K562 (cell line): Measurements from ENCODE around the gene KLK13. TPM values are rescaled to one million over a fixed set of nuclear protein-coding genes. Genes with fewer than 3 reads are reported as not detected.

Experiments used
- CEBPZ ChIP-seq: fragments of 150-350 bp; IDR thresholded peaks from 2 replicates; pipeline ENCODE4 v1.6.1; 2014; ENCODE audit warnings: low read depth, mild to moderate bottlenecking, low read length, borderline replicate concordance
- FOXM1 ChIP-seq, 2 experiments: fragments of 450-650 bp in 1 of 2; sonication (generic) in 1 of 2; formaldehyde crosslinking in 1 of 2; IDR thresholded peaks; 2 replicates each; pipeline versions ENCODE4 v1.6.1 to v1.9.0; 2017 to 2022; ENCODE audit warnings: low read depth in 2 of 2, mild to moderate bottlenecking in 2 of 2, missing genetic modification reagents in 1 of 2, moderate library complexity in 1 of 2
- ID3 ChIP-seq, 2 experiments: fragments of 250-450 bp in 1 of 2; fragments of 450-650 bp in 1 of 2; sonication (Bioruptor Pico) in 1 of 2; IDR thresholded peaks; 2 replicates each; pipeline versions ENCODE4 v1.6.1 to v1.8.0; 2016 to 2021; ENCODE audit warnings: mild to moderate bottlenecking in 2 of 2, moderate library complexity in 2 of 2, missing compliant biosample characterization in 1 of 2, missing genetic modification characterization in 1 of 2
- MAFG ChIP-seq: fragments of 450-650 bp; conservative IDR thresholded peaks from 2 replicates; pipeline ENCODE4 v1.6.1; 2016; ENCODE audit warnings: missing genetic modification characterization, missing compliant biosample characterization
- PTRF ChIP-seq: fragments of 450-650 bp; IDR thresholded peaks from 2 replicates; pipeline ENCODE4 v1.6.1; 2016; ENCODE audit warnings: mild to moderate bottlenecking, missing genetic modification characterization, missing compliant biosample characterization
- RAD21 ChIP-seq, 2 experiments: fragments of 250-450 bp in 1 of 2; fragments of 450-650 bp in 1 of 2; sonication (Bioruptor Pico) in 1 of 2; formaldehyde crosslinking in 1 of 2; IDR thresholded peaks in 1 of 2; conservative IDR thresholded peaks in 1 of 2; 2 replicates each; pipeline versions ENCODE4 v1.4.0 to v1.8.0; 2020 to 2022; ENCODE audit warnings: mild to moderate bottlenecking in 2 of 2, moderate library complexity in 1 of 2
- ZBTB40 ChIP-seq, 2 experiments: fragments of 450-650 bp in 1 of 2; sonication (generic) in 1 of 2; formaldehyde crosslinking in 1 of 2; IDR thresholded peaks; 2 replicates each; pipeline versions ENCODE4 v1.7.1 to v1.9.0; 2016 to 2022; ENCODE audit warnings: inconsistent platforms in 1 of 2, mild to moderate bottlenecking in 1 of 2, missing genetic modification reagents in 1 of 2
- polyA plus RNA-seq, 8 experiments: library from polyadenylated mRNA; depleted of rRNA in 4 of 8; stranded (reverse) in 5 of 8; unstranded in 3 of 8; fragments of >200 nt; fragmentation: Nextera tagmentation in 2 of 8; fragmentation: Illumina TruSeq in 1 of 8; extraction: Ambion mirVana in 2 of 8; extraction: Trizol in 1 of 8; gene quantifications; 2 replicates each; pipeline versions ENCODE4 v1.2.1 to v1.2.3, GENCODE V29; 2011 to 2014; ENCODE audit warnings: inconsistent platforms in 1 of 8, missing spikeins in 1 of 8
- total RNA-seq, 7 experiments: library from RNA; depleted of rRNA in 6 of 7; stranded (reverse); fragments of >200 nt in 6 of 7; fragmentation: Illumina TruSeq in 2 of 7; extraction: Trizol in 2 of 7; gene quantifications; 2 replicates each; pipeline versions ENCODE4 v1.2.1 to v1.2.3, GENCODE V29; 2011 to 2021; ENCODE audit warnings: low replicate concordance in 1 of 7

KLK13 gene
- total and polyA plus RNA-seq, 9 of the 15 experiments (the other 6 are each of a cell fraction or from before 2014, with no cell fraction given) = 0.72 to 9.0 (median 2.3) TPM

GRCh38 chr19:51044327-51044726, 20.6 kb downstream of the KLK13 start (continued):
- TF ChIP-seq ZBTB40 (IDR thresholded peaks at IDR 0.05) = no peak
- TF ChIP-seq ZBTB40 (CRISPR knock-in tag; IDR thresholded peaks at IDR 0.05) = no peak
- peak; percentile 40; the same call in 1 of the 2 replicates for TF ChIP-seq MAFG
- TF ChIP-seq ID3 (CRISPR knock-in tag; IDR thresholded peaks at IDR 0.05) = no peak
- no peak for TF ChIP-seq ID3 (tag; IDR thresholded peaks at IDR 0.05)
- TF ChIP-seq CEBPZ = no peak
- no peak for TF ChIP-seq PTRF
- TF ChIP-seq RAD21 (CRISPR knock-in tag; conservative IDR thresholded peaks at IDR 0.05 in 1 of 2, IDR thresholded peaks at IDR 0.05 in 1 of 2) = no peak
- TF ChIP-seq FOXM1 (IDR thresholded peaks at IDR 0.05; ENCODE audit: low read depth) = no peak
- TF ChIP-seq FOXM1 (CRISPR knock-in tag; IDR thresholded peaks at IDR 0.05; ENCODE audit: low read depth) = no peak
